Body of pancreas (tissue), 4 donors: Measurements from ENCODE around the gene CKMT1A.
"Not testable (repeated sequence)": the region's sequence is repeated elsewhere in the genome, so short reads cannot be mapped to it uniquely, and the experiment has no call there.

Experiments used
- POLR2A ChIP-seq, 3 donors: fragments of 450-650 bp; IDR thresholded peaks; one replicate each; pipeline ENCODE4 v1.6.1; 2016; ENCODE audit warnings: antibody characterized with exemption in 3 of 3, mild to moderate bottlenecking in 2 of 3
- TF ChIP-seq, protein P1 (sequence below), 7 experiments: fragments of 450-650 bp in 4 of 7; fragments of 200-600 bp in 3 of 7; sonication (generic) in 3 of 7; IDR thresholded peaks; one replicate each; pipeline ENCODE4 v1.5.1; 2016 to 2019; ENCODE audit warnings: antibody characterized with exemption in 7 of 7

DNA sequence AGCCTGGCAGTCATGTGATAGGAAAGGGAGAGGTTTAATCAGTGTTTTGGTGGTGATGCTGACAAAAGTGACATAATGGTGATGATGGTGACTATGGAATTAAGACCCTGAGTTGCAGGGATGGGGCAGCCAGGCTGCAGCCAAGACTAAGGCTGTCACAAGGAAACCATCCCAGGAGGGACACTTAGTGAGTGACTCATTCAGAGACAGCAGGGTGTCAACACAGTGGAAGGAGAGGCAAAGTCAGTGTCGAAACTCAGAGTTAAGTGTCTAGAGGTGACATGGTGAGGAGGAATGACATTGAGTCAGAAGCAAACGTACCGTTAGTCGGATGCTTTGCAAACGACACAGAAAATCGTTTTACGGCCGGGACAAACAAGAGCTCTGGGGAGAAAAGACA is 30.3 kb upstream of the CKMT1A start:
- TF ChIP-seq POLR2A (IDR thresholded peaks at IDR 0.05) = not testable (repeated sequence)
- TF ChIP-seq, protein P1, sequence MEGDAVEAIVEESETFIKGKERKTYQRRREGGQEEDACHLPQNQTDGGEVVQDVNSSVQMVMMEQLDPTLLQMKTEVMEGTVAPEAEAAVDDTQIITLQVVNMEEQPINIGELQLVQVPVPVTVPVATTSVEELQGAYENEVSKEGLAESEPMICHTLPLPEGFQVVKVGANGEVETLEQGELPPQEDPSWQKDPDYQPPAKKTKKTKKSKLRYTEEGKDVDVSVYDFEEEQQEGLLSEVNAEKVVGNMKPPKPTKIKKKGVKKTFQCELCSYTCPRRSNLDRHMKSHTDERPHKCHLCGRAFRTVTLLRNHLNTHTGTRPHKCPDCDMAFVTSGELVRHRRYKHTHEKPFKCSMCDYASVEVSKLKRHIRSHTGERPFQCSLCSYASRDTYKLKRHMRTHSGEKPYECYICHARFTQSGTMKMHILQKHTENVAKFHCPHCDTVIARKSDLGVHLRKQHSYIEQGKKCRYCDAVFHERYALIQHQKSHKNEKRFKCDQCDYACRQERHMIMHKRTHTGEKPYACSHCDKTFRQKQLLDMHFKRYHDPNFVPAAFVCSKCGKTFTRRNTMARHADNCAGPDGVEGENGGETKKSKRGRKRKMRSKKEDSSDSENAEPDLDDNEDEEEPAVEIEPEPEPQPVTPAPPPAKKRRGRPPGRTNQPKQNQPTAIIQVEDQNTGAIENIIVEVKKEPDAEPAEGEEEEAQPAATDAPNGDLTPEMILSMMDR (IDR thresholded peaks at IDR 0.05) = not testable (repeated sequence)
